ENCODE data around the gene APAF1.

Gene APAF1

GRCh38 chr12:98725476-98726247 is 80.6 kb downstream of the APAF1 start:
- TF ChIP-seq, protein P1, sequence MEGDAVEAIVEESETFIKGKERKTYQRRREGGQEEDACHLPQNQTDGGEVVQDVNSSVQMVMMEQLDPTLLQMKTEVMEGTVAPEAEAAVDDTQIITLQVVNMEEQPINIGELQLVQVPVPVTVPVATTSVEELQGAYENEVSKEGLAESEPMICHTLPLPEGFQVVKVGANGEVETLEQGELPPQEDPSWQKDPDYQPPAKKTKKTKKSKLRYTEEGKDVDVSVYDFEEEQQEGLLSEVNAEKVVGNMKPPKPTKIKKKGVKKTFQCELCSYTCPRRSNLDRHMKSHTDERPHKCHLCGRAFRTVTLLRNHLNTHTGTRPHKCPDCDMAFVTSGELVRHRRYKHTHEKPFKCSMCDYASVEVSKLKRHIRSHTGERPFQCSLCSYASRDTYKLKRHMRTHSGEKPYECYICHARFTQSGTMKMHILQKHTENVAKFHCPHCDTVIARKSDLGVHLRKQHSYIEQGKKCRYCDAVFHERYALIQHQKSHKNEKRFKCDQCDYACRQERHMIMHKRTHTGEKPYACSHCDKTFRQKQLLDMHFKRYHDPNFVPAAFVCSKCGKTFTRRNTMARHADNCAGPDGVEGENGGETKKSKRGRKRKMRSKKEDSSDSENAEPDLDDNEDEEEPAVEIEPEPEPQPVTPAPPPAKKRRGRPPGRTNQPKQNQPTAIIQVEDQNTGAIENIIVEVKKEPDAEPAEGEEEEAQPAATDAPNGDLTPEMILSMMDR (IDR thresholded peaks at IDR 0.05; ENCODE audit: insufficient read depth, low read depth, low read length, missing control alignments), result peak; percentile 31
- DNase-seq (ENCODE audit: low read depth), result peak; percentile 42

GRCh38 chr12:98727196-98727595 is 82.1 kb downstream of the APAF1 start:
- no peak overlapping the region for H3K4me3 ChIP-seq (ENCODE audit: low read depth, low read length)
- TF ChIP-seq, protein P1 (IDR thresholded peaks at IDR 0.05; ENCODE audit: insufficient read depth, low read depth, low read length, missing control alignments), result no peak
- DNase-seq (ENCODE audit: low read depth), result no peak

More at GRCh38 chr12:98725476-98726247, 80.6 kb downstream of the APAF1 start:
- H3K4me3 ChIP-seq (ENCODE audit: low read depth, low read length), result no peak overlapping the region

DNA sequence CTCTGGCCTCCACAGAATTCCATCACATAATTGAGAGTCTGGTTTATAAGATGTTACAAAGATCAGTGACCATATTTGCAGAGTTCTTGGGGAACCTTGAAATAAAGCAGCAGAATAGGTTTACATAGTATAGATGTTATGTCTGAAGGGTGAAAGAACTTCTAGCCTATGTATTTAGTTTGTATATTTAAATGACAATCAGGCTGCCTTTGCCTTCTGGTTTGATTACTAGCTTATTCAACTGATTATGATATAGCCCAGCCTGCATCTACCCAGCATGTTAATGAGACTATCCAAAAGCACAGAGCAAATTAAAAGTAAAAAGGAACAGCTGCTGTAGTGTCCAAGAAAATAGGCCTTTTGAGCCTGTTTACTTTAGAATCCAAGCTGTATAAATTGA is 85.3 kb downstream of the APAF1 start:
- H3K4me3 ChIP-seq (ENCODE audit: low read depth, low read length), result no peak overlapping the region
- no peak for DNase-seq (ENCODE audit: low read depth)
- TF ChIP-seq, protein P1 (IDR thresholded peaks at IDR 0.05; ENCODE audit: insufficient read depth, low read depth, low read length, missing control alignments), result no peak

GRCh38 chr12:98733667-98734350 is 88.7 kb downstream of the APAF1 start:
- H3K4me3 ChIP-seq (ENCODE audit: low read depth, low read length), result no peak overlapping the region
- DNase-seq (ENCODE audit: low read depth), result no peak
- TF ChIP-seq, protein P1 (IDR thresholded peaks at IDR 0.05; ENCODE audit: insufficient read depth, low read depth, low read length, missing control alignments), result no peak

GRCh38 chr12:98735821-98736220 is 90.7 kb downstream of the APAF1 start:
- no peak overlapping the region for H3K4me3 ChIP-seq (ENCODE audit: low read depth, low read length)
- no peak for DNase-seq (ENCODE audit: low read depth)
- TF ChIP-seq, protein P1 (IDR thresholded peaks at IDR 0.05; ENCODE audit: insufficient read depth, low read depth, low read length, missing control alignments), result no peak

DNA sequence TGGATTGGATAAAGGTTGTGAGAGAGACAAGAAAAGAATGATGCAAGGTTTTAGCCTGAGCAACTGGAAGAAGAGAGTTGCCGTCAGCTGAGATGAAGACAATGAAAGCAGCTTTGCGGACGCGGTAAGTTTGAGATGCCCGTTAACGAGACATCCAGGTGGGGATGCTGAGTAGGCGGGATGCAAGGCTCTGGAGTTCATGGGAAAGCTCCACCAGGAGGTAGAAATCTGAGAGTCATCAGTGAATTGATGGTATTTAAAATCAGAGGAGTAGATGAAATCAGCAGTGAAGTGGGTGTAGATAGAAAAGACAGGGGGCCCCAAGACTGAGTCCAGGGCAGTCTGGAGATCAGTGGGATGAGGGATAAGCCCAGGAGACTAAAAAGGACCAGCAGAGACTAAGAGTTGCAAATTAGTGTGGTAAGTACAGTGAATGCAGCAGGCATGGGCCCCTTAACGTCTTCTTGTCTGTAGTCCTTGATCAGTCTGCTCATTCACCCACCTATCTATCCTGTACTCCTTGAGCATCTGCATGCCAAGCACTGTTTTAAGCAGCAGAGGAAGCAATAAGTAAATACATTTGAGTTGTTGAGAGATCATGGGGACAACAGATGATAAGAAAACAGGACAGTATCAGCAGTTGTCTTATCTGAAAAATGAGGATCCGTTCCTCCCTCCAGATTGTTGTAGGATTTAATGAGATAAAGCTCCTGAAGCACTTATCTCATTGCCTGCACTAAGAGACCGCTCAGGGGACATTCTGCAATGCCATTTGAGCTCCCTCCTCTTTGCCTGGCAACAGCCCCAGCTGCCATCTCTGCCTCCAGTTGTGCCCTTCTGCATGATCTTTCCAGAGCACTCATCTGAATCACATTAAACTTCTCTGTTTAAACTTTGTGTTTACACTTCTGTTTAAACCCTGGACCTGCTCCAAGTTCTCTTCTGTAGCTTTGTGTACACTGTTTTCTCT is 91.5 kb downstream of the APAF1 start:
- H3K4me3 ChIP-seq (ENCODE audit: low read depth, low read length), result no peak overlapping the region
- TF ChIP-seq, protein P1 (IDR thresholded peaks at IDR 0.05; ENCODE audit: insufficient read depth, low read depth, low read length, missing control alignments), result no peak
- no peak for DNase-seq (ENCODE audit: low read depth)
